HEK293T (cell line): ENCODE measurements around the gene QKI.

Source experiments
- CTCF ChIA-PET: fragments of 350-600 bp; formaldehyde crosslinking; extraction: SDS; loops from one replicate; lab custom pipeline; 2021; ENCODE audit warnings: antibody characterized with exemption, inconsistent platforms; lab: Yijun Ruan, JAX
- POLR2A ChIA-PET: fragments of 350-600 bp; formaldehyde crosslinking; extraction: SDS; loops from one replicate; lab custom pipeline; 2020; ENCODE audit warnings: antibody characterized with exemption, inconsistent platforms; lab: Yijun Ruan, JAX
- DNase-seq: peaks from one replicate; pipeline ENCODE4 v3.0.0; 2012; ENCODE audit warnings: mixed read lengths; ENCODE audit errors: extremely low spot score
- ARNT ChIP-seq: fragments of 450-650 bp; IDR thresholded peaks from 2 replicates; pipeline ENCODE4 v1.6.1; 2017; ENCODE audit warnings: mild to moderate bottlenecking
- BHLHE40 ChIP-seq: fragments of 450-650 bp; IDR thresholded peaks from 2 replicates; pipeline ENCODE4 v1.6.1; 2016; ENCODE audit warnings: mild to moderate bottlenecking, moderate library complexity, borderline replicate concordance
- CTBP1 ChIP-seq: fragments of 450-650 bp; IDR thresholded peaks from 2 replicates; pipeline ENCODE4 v1.6.1; 2016; ENCODE audit warnings: borderline replicate concordance
- ELF4 ChIP-seq: fragments of 450-650 bp; IDR thresholded peaks from 2 replicates; pipeline ENCODE4 v1.6.1; 2017; ENCODE audit warnings: antibody characterized with exemption
- FOXA1 ChIP-seq: fragments of 450-650 bp; IDR thresholded peaks from 2 replicates; pipeline ENCODE4 v1.6.1; 2016; ENCODE audit warnings: mild to moderate bottlenecking
- FOXK2 ChIP-seq: fragments of 450-650 bp; IDR thresholded peaks from 2 replicates; pipeline ENCODE4 v1.6.1; 2016; ENCODE audit warnings: mild to moderate bottlenecking
- FOXM1 ChIP-seq: fragments of 450-650 bp; IDR thresholded peaks from 2 replicates; pipeline ENCODE4 v1.6.1; 2017; ENCODE audit warnings: mild to moderate bottlenecking, borderline replicate concordance
- HDGF ChIP-seq: fragments of 450-650 bp; IDR thresholded peaks from 2 replicates; pipeline ENCODE4 v1.6.1; 2017; ENCODE audit warnings: antibody characterized with exemption, borderline replicate concordance
- L3MBTL2 ChIP-seq: fragments of 450-650 bp; conservative IDR thresholded peaks from 2 replicates; pipeline ENCODE4 v1.6.1; 2016; ENCODE audit warnings: mild to moderate bottlenecking
- LEF1 ChIP-seq: fragments of 450-650 bp; IDR thresholded peaks from 2 replicates; pipeline ENCODE4 v1.6.1; 2017; ENCODE audit warnings: mild to moderate bottlenecking, borderline replicate concordance
- NFRKB ChIP-seq: fragments of 450-650 bp; IDR thresholded peaks from 2 replicates; pipeline ENCODE4 v1.6.1; 2016; ENCODE audit warnings: mild to moderate bottlenecking, moderate library complexity
- SP1 ChIP-seq: fragments of 450-650 bp; IDR thresholded peaks from 2 replicates; pipeline ENCODE4 v1.6.1; 2017
- SUZ12 ChIP-seq: fragments of 450-650 bp; IDR thresholded peaks from 2 replicates; pipeline ENCODE4 v1.6.1; 2016; ENCODE audit warnings: mild to moderate bottlenecking
- TARDBP ChIP-seq: fragments of 450-650 bp; IDR thresholded peaks from 2 replicates; pipeline ENCODE4 v1.6.1; 2016
- ZNF384 ChIP-seq: fragments of 450-650 bp; IDR thresholded peaks from 2 replicates; pipeline ENCODE4 v1.6.1; 2016
- TF ChIP-seq, protein P1 (sequence below): fragments of 450-650 bp; IDR thresholded peaks from 2 replicates; pipeline ENCODE4 v1.6.1; 2016

The QKI gene

DNA sequence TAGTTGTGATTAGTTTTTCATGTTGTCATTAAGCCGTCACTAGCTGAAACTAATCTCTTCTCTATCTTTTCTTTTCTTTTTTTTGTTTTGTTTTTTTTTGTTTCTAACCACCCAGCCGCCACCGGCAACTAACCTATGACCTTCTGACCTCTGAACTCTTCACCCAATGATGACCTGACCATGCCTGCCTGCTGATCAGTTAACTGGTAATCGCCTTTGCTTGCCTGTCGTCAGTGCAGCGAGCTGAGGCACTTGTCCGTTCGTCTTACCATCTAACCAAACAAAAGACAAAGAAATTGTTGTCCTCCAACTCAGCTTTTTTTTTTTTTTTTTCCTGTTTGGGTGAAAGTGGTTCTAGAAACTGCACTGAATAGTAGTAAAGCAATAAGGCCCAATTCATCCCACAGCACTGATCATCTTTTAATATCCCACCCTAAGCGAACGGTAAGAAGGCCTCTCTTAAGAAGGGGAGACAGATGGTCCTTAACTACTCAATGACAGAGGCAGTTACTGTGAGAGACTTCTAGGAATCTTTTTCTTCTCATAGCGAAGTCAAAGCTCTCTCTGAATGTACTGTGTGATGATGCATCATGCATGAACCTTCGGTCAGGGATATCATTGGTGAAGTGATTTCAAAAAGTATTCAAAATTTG is 156.2 kb downstream of the QKI start:
- ChIA-PET CTCF (no interaction called here), POLR2A (no interaction called here)
- TF ChIP-seq ELF4 (no peak), ARNT (no peak), FOXA1 (no peak), BHLHE40 (no peak), NFRKB (no peak), FOXM1 (no peak), SP1 (no peak), ZNF384 (no peak; the same call in 1 of the 2 replicates), LEF1 (no peak), HDGF (no peak)
- DNase-seq = no peak

DNA sequence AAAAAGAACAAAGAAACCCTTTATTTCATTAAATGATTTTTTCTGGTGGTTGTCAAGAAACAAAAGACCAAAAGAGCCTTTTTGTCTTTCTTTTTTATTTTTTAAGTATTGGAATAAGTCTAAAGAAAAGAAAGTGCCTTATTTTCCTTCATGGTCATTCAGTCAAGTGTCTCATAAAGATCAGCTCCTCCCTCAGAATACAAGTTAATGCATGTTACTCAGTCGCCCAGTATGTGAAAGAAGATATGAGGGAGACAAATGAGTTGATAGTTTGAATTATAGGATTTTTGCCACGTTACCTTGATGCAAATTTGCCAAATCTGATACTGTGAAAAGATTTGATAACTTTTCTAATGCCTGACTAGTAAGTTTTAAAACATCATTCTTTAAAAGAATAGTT is 157.2 kb downstream of the QKI start:
- POLR2A ChIA-PET = no interaction called here
- DNase-seq = no peak
- TF ChIP-seq HDGF (no peak), BHLHE40 (no peak), FOXK2 (no peak), ELF4 (no peak), NFRKB (no peak), ZNF384 (no peak), LEF1 (no peak), TARDBP (no peak), ARNT (no peak), CTBP1 (no peak), FOXM1 (no peak), L3MBTL2 (no peak)
- TF ChIP-seq, protein P1, sequence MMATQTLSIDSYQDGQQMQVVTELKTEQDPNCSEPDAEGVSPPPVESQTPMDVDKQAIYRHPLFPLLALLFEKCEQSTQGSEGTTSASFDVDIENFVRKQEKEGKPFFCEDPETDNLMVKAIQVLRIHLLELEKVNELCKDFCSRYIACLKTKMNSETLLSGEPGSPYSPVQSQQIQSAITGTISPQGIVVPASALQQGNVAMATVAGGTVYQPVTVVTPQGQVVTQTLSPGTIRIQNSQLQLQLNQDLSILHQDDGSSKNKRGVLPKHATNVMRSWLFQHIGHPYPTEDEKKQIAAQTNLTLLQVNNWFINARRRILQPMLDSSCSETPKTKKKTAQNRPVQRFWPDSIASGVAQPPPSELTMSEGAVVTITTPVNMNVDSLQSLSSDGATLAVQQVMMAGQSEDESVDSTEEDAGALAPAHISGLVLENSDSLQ = no peak
- CTCF ChIA-PET = no interaction called here

DNA sequence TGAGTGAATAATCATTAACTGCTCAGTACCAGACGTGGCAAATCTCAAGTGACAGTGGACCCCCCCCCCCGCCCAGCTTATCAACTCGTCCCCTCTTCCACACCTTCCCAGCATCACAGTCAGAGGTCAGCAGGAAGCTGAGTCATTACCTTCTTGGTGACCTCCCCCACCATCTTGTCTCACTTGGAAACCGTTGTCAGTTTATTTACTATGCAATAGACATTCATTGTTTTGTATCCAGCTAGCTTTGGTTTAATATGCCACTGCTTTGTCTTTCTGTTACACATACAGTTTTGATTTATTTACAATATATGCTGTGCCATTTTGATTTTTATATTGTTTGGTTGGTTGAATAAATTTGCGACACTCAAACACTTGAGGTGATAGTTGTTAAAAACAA is 158.1 kb downstream of the QKI start:
- TF ChIP-seq, protein P1 = no peak
- no peak for TF ChIP-seq CTBP1
- no peak for TF ChIP-seq NFRKB
- TF ChIP-seq L3MBTL2 = no peak
- no peak for TF ChIP-seq ZNF384
- TF ChIP-seq ELF4 = no peak
- ChIA-PET POLR2A (interaction anchor here (0.6 kb wide), 1 partner anchor 61 kb away, joined by 3 read pairs; no protein-coding TSS in a partner anchor), CTCF (no interaction called here)
- DNase-seq = no peak

DNA sequence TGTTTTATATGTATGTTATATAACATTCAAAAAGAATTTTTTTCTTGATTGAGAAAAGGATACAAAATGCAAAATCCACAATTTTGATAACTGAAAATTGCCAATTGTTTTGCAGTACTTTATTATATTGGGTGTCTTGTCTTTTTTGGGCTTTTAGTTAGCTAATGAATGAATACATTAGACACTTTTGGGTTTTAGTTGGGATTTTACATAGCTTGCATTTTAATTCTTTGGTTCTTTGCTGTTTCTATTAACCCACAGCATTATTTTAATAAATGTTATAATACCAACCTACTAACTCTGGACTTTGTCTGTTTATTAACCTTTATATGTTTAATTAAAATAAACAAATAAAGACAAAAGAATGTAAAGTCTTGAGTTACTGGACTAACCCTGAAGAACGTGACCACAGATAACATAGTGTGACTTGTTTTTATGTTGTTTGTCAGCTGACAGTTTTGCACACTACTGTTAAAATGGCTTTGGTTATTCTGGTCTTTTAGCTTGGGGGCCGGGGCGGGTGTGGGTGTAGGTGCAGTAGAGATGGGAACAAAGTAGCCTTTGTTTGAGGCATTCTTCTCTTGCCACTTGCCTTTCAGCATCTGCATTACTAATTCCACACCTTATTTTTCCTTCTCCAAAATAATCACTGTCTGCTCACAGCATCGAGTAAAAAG is 159.1 kb downstream of the QKI start:
- ChIA-PET CTCF (no interaction called here), POLR2A (no interaction called here)
- TF ChIP-seq ARNT = no peak
- no peak for TF ChIP-seq SP1
- TF ChIP-seq BHLHE40 = no peak
- TF ChIP-seq CTBP1 = no peak
- no peak for TF ChIP-seq FOXK2
- TF ChIP-seq HDGF = no peak
- TF ChIP-seq FOXA1 = no peak
- TF ChIP-seq TARDBP = no peak
- TF ChIP-seq LEF1 = no peak
- no peak for TF ChIP-seq L3MBTL2
- no peak for TF ChIP-seq NFRKB
- no peak for TF ChIP-seq SUZ12
- DNase-seq = no peak

DNA sequence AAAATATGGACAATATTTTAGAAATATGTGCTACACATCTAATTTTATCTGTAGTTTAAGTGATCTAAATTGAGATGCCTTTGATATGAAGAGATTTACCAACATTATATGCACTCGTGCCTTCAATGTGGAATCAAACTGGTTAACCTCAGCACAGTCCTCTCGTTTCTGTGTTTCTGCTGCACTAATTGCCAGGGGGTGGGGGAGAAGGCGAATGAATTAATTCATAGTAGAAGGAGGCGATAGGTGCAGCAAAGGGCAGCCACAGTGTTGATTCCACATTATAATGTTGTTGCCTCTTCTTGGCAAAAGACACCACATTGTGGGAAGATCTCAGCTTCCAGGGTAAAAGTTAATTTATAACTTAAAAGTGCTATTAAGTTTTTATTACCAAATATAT is 161.6 kb downstream of the QKI start:
- CTCF ChIA-PET = interaction anchor here (0.6 to 1.6 kb wide), 2 partner anchors 22 to 204 kb away, joined by 4 read pairs; no protein-coding TSS in a partner anchor
- POLR2A ChIA-PET = no interaction called here
- TF ChIP-seq ARNT = no peak
- DNase-seq = no peak

DNA sequence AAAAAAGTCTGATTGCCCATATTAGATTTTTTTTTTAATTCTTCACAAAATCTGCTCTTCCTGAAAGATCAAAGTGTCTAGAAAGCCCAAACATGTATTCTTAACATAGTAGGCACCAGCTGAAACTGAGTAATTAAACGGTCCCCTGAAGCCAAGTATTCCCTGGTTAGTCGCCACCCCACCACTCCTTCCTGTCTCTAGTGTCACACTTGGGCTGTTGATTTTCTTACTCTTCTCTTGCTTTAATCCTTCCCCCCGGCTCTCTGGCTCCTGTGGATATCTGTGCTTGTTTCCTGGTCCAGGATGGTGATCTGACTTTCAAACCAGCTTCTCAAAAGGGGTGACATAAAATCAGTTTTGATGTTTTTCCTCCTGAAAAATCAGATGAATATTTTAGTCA is 162.9 kb downstream of the QKI start:
- TF ChIP-seq BHLHE40 (no peak), FOXM1 (no peak), SP1 (no peak), L3MBTL2 (no peak), ELF4 (no peak), ZNF384 (no peak), TARDBP (no peak), SUZ12 (no peak), FOXA1 (no peak), CTBP1 (no peak), FOXK2 (no peak), LEF1 (no peak), ARNT (no peak), NFRKB (no peak)
- TF ChIP-seq, protein P1 = no peak
- ChIA-PET POLR2A (no interaction called here), CTCF (interaction anchor here (1.6 kb wide), 1 partner anchor 23 kb away, joined by 4 read pairs; no protein-coding TSS in a partner anchor)
- no peak for DNase-seq
